Measurements from ENCODE around the gene PPIF.

The PPIF gene

GRCh38 chr10:79303631-79304478 is 43.4 kb upstream of the PPIF start:
- in situ Hi-C loops (cut with MboI; ENCODE audit: low pct_unique_long_range_greater_than_20kb, low sequenced_read_pairs, unreplicated experiment) = no loop called here
- TF ChIP-seq CTCF (IDR thresholded peaks at IDR 0.05; ENCODE audit: extremely low read depth, insufficient read depth, missing control alignments) = no peak
- DNase-seq (ENCODE audit: low spot score) = no peak

- no peak for DNase-seq (ENCODE audit: low spot score)
- no peak for TF ChIP-seq CTCF (IDR thresholded peaks at IDR 0.05; ENCODE audit: extremely low read depth, insufficient read depth, missing control alignments)
- in situ Hi-C loops (cut with MboI; ENCODE audit: low pct_unique_long_range_greater_than_20kb, low sequenced_read_pairs, unreplicated experiment) = no loop called here
Observed at GRCh38 chr10:79304479-79305087, 42.7 kb upstream of the PPIF start.

- in situ Hi-C loops (cut with MboI; ENCODE audit: low pct_unique_long_range_greater_than_20kb, low sequenced_read_pairs, unreplicated experiment) = no loop called here
- no peak for TF ChIP-seq CTCF (IDR thresholded peaks at IDR 0.05; ENCODE audit: extremely low read depth, insufficient read depth, missing control alignments)
- no peak for DNase-seq (ENCODE audit: low spot score)
Observed at GRCh38 chr10:79305515-79305914, 41.8 kb upstream of the PPIF start.

GRCh38 chr10:79305988-79306387 is 41.3 kb upstream of the PPIF start:
- in situ Hi-C loops (cut with MboI; ENCODE audit: low pct_unique_long_range_greater_than_20kb, low sequenced_read_pairs, unreplicated experiment) = no loop called here
- no peak for DNase-seq (ENCODE audit: low spot score)
- TF ChIP-seq CTCF (IDR thresholded peaks at IDR 0.05; ENCODE audit: extremely low read depth, insufficient read depth, missing control alignments) = no peak

GRCh38 chr10:79306644-79307220 is 40.5 kb upstream of the PPIF start:
- no peak for TF ChIP-seq CTCF (IDR thresholded peaks at IDR 0.05; ENCODE audit: extremely low read depth, insufficient read depth, missing control alignments)

GRCh38 chr10:79308016-79308415 is 39.3 kb upstream of the PPIF start:
- in situ Hi-C loops (cut with MboI; ENCODE audit: low pct_unique_long_range_greater_than_20kb, low sequenced_read_pairs, unreplicated experiment) = no loop called here
- no peak for TF ChIP-seq CTCF (IDR thresholded peaks at IDR 0.05; ENCODE audit: extremely low read depth, insufficient read depth, missing control alignments)
- no peak for DNase-seq (ENCODE audit: low spot score)

More at GRCh38 chr10:79306644-79307220, 40.5 kb upstream of the PPIF start:
- DNase-seq (ENCODE audit: low spot score) = no peak
- in situ Hi-C loops (cut with MboI; ENCODE audit: low pct_unique_long_range_greater_than_20kb, low sequenced_read_pairs, unreplicated experiment) = no loop called here
